ENCODE results near the gene CRKL.
"Not testable (repeated sequence)": the region's sequence is repeated elsewhere in the genome, so short reads cannot be mapped to it uniquely, and the experiment has no call there.

CRKL gene

GRCh38 chr22:20927940-20928572 is 10.8 kb downstream of the CRKL start:
- TF ChIP-seq CTCF (IDR thresholded peaks at IDR 0.05; ENCODE audit: low read depth, low read length, missing control alignments), result no peak
- in situ Hi-C loops (cut with HindIII; ENCODE audit: low pct_ligation_motif_present, low sequenced_read_pairs), result no loop called here

GRCh38 chr22:20928573-20928967 is 11.4 kb downstream of the CRKL start:
- in situ Hi-C loops (cut with HindIII; ENCODE audit: low pct_ligation_motif_present, low sequenced_read_pairs), result no loop called here

More at GRCh38 chr22:20927940-20928572, 10.8 kb downstream of the CRKL start:
- no peaks in the 10 kb centered on the region for H3K36me3 ChIP-seq (replicated peaks)
- H3K4me3 ChIP-seq (ENCODE audit: low read depth, low read length), result no peak overlapping the region
- no peak for DNase-seq
- H3K27me3 ChIP-seq (replicated peaks), result no peaks in the 10 kb centered on the region
- no peak overlapping the region for H3K27ac ChIP-seq

GRCh38 chr22:20930004-20930403 is 12.8 kb downstream of the CRKL start:
- in situ Hi-C loops (cut with HindIII; ENCODE audit: low pct_ligation_motif_present, low sequenced_read_pairs), result no loop called here
- Histone ChIP-seq H3K27ac (no peak overlapping the region), H3K36me3 (replicated peaks) (peaks cover 9% of the 10 kb centered on the region), H3K4me3 (ENCODE audit: low read depth, low read length) (no peak overlapping the region), H3K27me3 (replicated peaks) (no peaks in the 10 kb centered on the region)
- no peak for TF ChIP-seq CTCF (IDR thresholded peaks at IDR 0.05; ENCODE audit: low read depth, low read length, missing control alignments)
- no peak for DNase-seq

More at GRCh38 chr22:20928573-20928967, 11.4 kb downstream of the CRKL start:
- no peak for TF ChIP-seq CTCF (IDR thresholded peaks at IDR 0.05; ENCODE audit: low read depth, low read length, missing control alignments)
- DNase-seq, result no peak
- no peaks in the 10 kb centered on the region for H3K36me3 ChIP-seq (replicated peaks)
- no peak overlapping the region for H3K4me3 ChIP-seq (ENCODE audit: low read depth, low read length)
- no peaks in the 10 kb centered on the region for H3K27me3 ChIP-seq (replicated peaks)
- H3K27ac ChIP-seq, result no peak overlapping the region

GRCh38 chr22:20930435-20930834 is 13.2 kb downstream of the CRKL start:
- H3K27ac ChIP-seq; DNase-seq; in situ Hi-C loops (cut with HindIII; ENCODE audit: low pct_ligation_motif_present, low sequenced_read_pairs); H3K4me3 ChIP-seq (ENCODE audit: low read depth, low read length); H3K27me3 ChIP-seq (replicated peaks): not testable (repeated sequence)
- peaks cover 11% of the 10 kb centered on the region for H3K36me3 ChIP-seq (replicated peaks)

GRCh38 chr22:20931126-20931654 is 14.0 kb downstream of the CRKL start:
- H3K4me3 ChIP-seq (ENCODE audit: low read depth, low read length), result no peak overlapping the region
- peaks cover 16% of the 10 kb centered on the region for H3K36me3 ChIP-seq (replicated peaks)
- no peak overlapping the region for H3K27ac ChIP-seq
- in situ Hi-C loops (cut with HindIII; ENCODE audit: low pct_ligation_motif_present, low sequenced_read_pairs), result no loop called here
- H3K27me3 ChIP-seq (replicated peaks), result no peaks in the 10 kb centered on the region
- no peak for DNase-seq
- TF ChIP-seq CTCF (IDR thresholded peaks at IDR 0.05; ENCODE audit: low read depth, low read length, missing control alignments), result no peak

- DNase-seq, result no peak
- Histone ChIP-seq H3K4me3 (ENCODE audit: low read depth, low read length) (no peak overlapping the region), H3K27me3 (replicated peaks) (no peaks in the 10 kb centered on the region), H3K36me3 (replicated peaks) (peaks cover 21% of the 10 kb centered on the region), H3K27ac (no peak overlapping the region)
- no peak for TF ChIP-seq CTCF (IDR thresholded peaks at IDR 0.05; ENCODE audit: low read depth, low read length, missing control alignments)
- in situ Hi-C loops (cut with HindIII; ENCODE audit: low pct_ligation_motif_present, low sequenced_read_pairs), result no loop called here
These were observed 16.7 kb downstream of the CRKL start for GRCh38 chr22:20933910-20934309.

- H3K27me3 ChIP-seq (replicated peaks); H3K4me3 ChIP-seq (ENCODE audit: low read depth, low read length); in situ Hi-C loops (cut with HindIII; ENCODE audit: low pct_ligation_motif_present, low sequenced_read_pairs); DNase-seq; H3K27ac ChIP-seq: not testable (repeated sequence)
- H3K36me3 ChIP-seq (replicated peaks), result peaks cover 21% of the 10 kb centered on the region
These were observed 17.8 kb downstream of the CRKL start for GRCh38 chr22:20935049-20935448.

- H3K36me3 ChIP-seq (replicated peaks), result peaks cover 21% of the 10 kb centered on the region
- DNase-seq; H3K4me3 ChIP-seq (ENCODE audit: low read depth, low read length); in situ Hi-C loops (cut with HindIII; ENCODE audit: low pct_ligation_motif_present, low sequenced_read_pairs); H3K27me3 ChIP-seq (replicated peaks); H3K27ac ChIP-seq: not testable (repeated sequence)
These were observed 18.8 kb downstream of the CRKL start for GRCh38 chr22:20935780-20936539.

Data from brain microvascular endothelial cell (primary cell).